GM23338 (cell line): ENCODE measurements around the gene ZYG11A. TPM values are rescaled to one million over a fixed set of nuclear protein-coding genes. Genes with fewer than 3 reads are reported as not detected.

Source experiments
- ATAC-seq: fragments of 200-7000 bp; cut with Tn5 transposase; 3 replicates; pipeline ENCODE4 v1.9.1; 2020
- DNase-seq: peaks from one replicate; pipeline ENCODE4 v3.0.0-alpha.2; 2015; ENCODE audit warnings: low spot score
- H2AFZ ChIP-seq: fragments of 200-600 bp; sonication (generic); 2 replicates; pipeline ENCODE4 v1.8.0; 2016; ENCODE audit warnings: antibody characterized with exemption, mild to moderate bottlenecking, moderate library complexity
- H3F3A ChIP-seq: fragments of 200-600 bp; sonication (generic); replicated peaks from 2 replicates; pipeline ENCODE4 v1.8.0; 2017; ENCODE audit warnings: antibody characterized with exemption, mixed run types, low read depth
- H3K27ac ChIP-seq: fragments of 200-600 bp; sonication (generic); 2 replicates; pipeline ENCODE4 v1.6.1; 2016; ENCODE audit warnings: low read depth
- H3K27me3 ChIP-seq: fragments of 200-600 bp; sonication (generic); 2 replicates; pipeline ENCODE4 v1.8.0; 2016; ENCODE audit warnings: mild to moderate bottlenecking, mixed run types, moderate library complexity; ENCODE audit not compliant: insufficient read depth
- H3K36me3 ChIP-seq: fragments of 200-600 bp; sonication (generic); 2 replicates; pipeline ENCODE4 v1.8.0; 2016; ENCODE audit warnings: mild to moderate bottlenecking; ENCODE audit not compliant: insufficient read depth
- H3K4me1 ChIP-seq: fragments of 200-600 bp; sonication (generic); 2 replicates; pipeline ENCODE4 v1.8.0; 2016; ENCODE audit warnings: mild to moderate bottlenecking, moderate library complexity; ENCODE audit not compliant: insufficient read depth
- H3K4me2 ChIP-seq: fragments of 200-600 bp; sonication (generic); 2 replicates; pipeline ENCODE4 v1.7.1; 2017; ENCODE audit warnings: mixed run types
- H3K4me3 ChIP-seq: fragments of 200-600 bp; sonication (generic); 2 replicates; pipeline ENCODE4 v1.6.1; 2016; ENCODE audit warnings: mixed run types
- H3K79me2 ChIP-seq: fragments of 200-600 bp; sonication (generic); replicated peaks from 2 replicates; pipeline ENCODE4 v1.8.0; 2017; ENCODE audit warnings: mild to moderate bottlenecking; ENCODE audit not compliant: insufficient read depth
- H3K9me2 ChIP-seq: fragments of 200-600 bp; sonication (generic); 2 replicates; pipeline ENCODE4 v1.8.0; 2017; ENCODE audit not compliant: insufficient read depth
- H4K20me1 ChIP-seq: fragments of 200-600 bp; sonication (generic); replicated peaks from 2 replicates; pipeline ENCODE4 v1.8.0; 2017; ENCODE audit warnings: mild to moderate bottlenecking; ENCODE audit not compliant: insufficient read depth
- H3K27ac Mint-ChIP-seq: 2 replicates; pipeline ENCODE4 v1.8.0; 2020; ENCODE audit warnings: inconsistent platforms, mild to moderate bottlenecking, moderate library complexity, mixed read lengths
- H3K27me3 Mint-ChIP-seq: 3 replicates; pipeline ENCODE4 v1.8.0; 2022; ENCODE audit warnings: low read depth, mild to moderate bottlenecking, moderate library complexity, mixed read lengths, inconsistent platforms; ENCODE audit not compliant: insufficient read depth, poor library complexity
- H3K36me3 Mint-ChIP-seq: 3 replicates; pipeline ENCODE4 v1.8.0; 2021; ENCODE audit warnings: low read depth, mild to moderate bottlenecking, inconsistent platforms, moderate library complexity, mixed read lengths
- H3K4me1 Mint-ChIP-seq: 3 replicates; pipeline ENCODE4 v1.8.0; 2020; ENCODE audit warnings: mild to moderate bottlenecking, inconsistent platforms, mixed read lengths
- H3K4me3 Mint-ChIP-seq: 3 replicates; pipeline ENCODE4 v1.8.0; 2021; ENCODE audit warnings: moderate library complexity, mild to moderate bottlenecking, inconsistent platforms, mixed read lengths
- H3K9me3 Mint-ChIP-seq: 3 replicates; pipeline ENCODE4 v1.8.0; 2020; ENCODE audit warnings: moderate library complexity, mild to moderate bottlenecking, inconsistent platforms, mixed read lengths
- CREB1 ChIP-seq: fragments of 250-450 bp; sonication (Bioruptor Pico); IDR thresholded peaks from 2 replicates; pipeline ENCODE4 v1.5.0; 2020; ENCODE audit warnings: low read depth, mild to moderate bottlenecking, moderate library complexity
- CTCF ChIP-seq, 2 experiments: fragments of 200-600 bp in 1 of 2; sonication (generic) in 1 of 2; conservative IDR thresholded peaks; 2 replicates each; pipeline versions ENCODE4 v1.5.1 to v1.6.1; 2016 to 2017; ENCODE audit warnings: antibody characterized with exemption in 2 of 2, low read depth in 2 of 2, mild to moderate bottlenecking in 2 of 2, moderate library complexity in 1 of 2
- EZH2 ChIP-seq: fragments of 200-600 bp; sonication (generic); IDR thresholded peaks from one replicate; pipeline ENCODE4 v1.8.0; 2017; ENCODE audit warnings: antibody characterized with exemption, mild to moderate bottlenecking, low read depth; ENCODE audit not compliant: unreplicated experiment
- NANOG ChIP-seq: IDR thresholded peaks from 2 replicates; pipeline ENCODE4 v1.6.1; 2016; ENCODE audit warnings: antibody characterized with exemption, borderline replicate concordance
- POLR2AphosphoS5 ChIP-seq: IDR thresholded peaks from 2 replicates; pipeline ENCODE4 v1.6.1; 2016; ENCODE audit warnings: antibody characterized with exemption, low read depth
- ZNF114 ChIP-seq: fragments of 250-450 bp; sonication (Bioruptor Pico); IDR thresholded peaks from 2 replicates; pipeline ENCODE4 v1.5.0; 2020; ENCODE audit warnings: mild to moderate bottlenecking, moderate library complexity
- polyA plus RNA-seq: library from polyadenylated mRNA; unstranded; fragments of >200 nt; fragmentation: Nextera tagmentation; extraction: Ambion mirVana; gene quantifications from 2 replicates; pipeline ENCODE4 v1.2.1, GENCODE V29; 2016
- total RNA-seq: library from RNA; depleted of rRNA; stranded (reverse); fragments of >200 nt; shearing (Covaris generic); gene quantifications from 2 replicates; pipeline ENCODE4 v1.2.3, GENCODE V29; 2014
- TF ChIP-seq, protein P1 (sequence below): fragments of 250-450 bp; sonication (Bioruptor Pico); IDR thresholded peaks from 2 replicates; pipeline ENCODE4 v1.5.0; 2020; ENCODE audit warnings: mild to moderate bottlenecking, moderate library complexity

ZYG11A gene
- total and polyA plus RNA-seq, 2 experiments from 2014 or later, result 1.3 to 4.8 TPM

DNA sequence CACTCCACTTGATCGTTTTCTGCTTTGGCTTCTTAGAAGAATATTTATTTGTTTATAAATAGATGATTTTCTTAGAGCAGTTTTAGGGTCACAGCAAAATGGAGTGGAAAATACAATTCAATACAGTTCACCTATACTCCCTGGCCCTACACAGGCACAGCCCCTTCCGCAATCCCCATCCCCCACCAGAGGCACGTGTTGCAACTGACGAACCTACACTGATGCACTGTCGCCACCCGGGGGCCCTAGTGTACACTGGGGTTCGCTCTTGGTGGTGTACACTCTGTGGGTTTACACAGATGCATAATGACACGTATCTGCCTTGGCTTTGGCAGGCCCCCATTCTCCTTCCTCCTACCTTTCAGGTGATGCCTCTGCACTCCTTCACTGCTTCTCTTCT, 71.0 kb downstream of the ZYG11A start:
- no peaks in the 10 kb centered on the region for H3K9me2 ChIP-seq
- H4K20me1 ChIP-seq, result no peaks in the 10 kb centered on the region
- H3K27me3 ChIP-seq, result no peaks in the 10 kb centered on the region
- H3K4me3 ChIP-seq, result no peak overlapping the region
- peak; percentile 53 to 85 for TF ChIP-seq CTCF (conservative IDR thresholded peaks at IDR 0.05; ENCODE audit: low read depth in 2 of 2)
- no peak for TF ChIP-seq POLR2AphosphoS5
- peak overlapping the region; percentile 34; the same call in 1 of the 2 replicates for H2AFZ ChIP-seq
- H3K36me3 ChIP-seq, result no peaks in the 10 kb centered on the region
- ATAC-seq (peak; percentile 93), DNase-seq (peak; percentile 80)
- Mint-ChIP-seq H3K27me3 (no peaks in the 10 kb centered on the region), H3K27ac (no peak overlapping the region), H3K4me3 (no peak overlapping the region), H3K36me3 (no peaks in the 10 kb centered on the region), H3K9me3 (no peaks in the 10 kb centered on the region), H3K4me1 (no peaks in the 10 kb centered on the region; the same call in 1 of the 3 replicates)
- H3K79me2 ChIP-seq, result no peaks in the 10 kb centered on the region
- H3K27ac ChIP-seq, result no peak overlapping the region
- H3K4me1 ChIP-seq, result peaks cover 14% of the 10 kb centered on the region
- H3F3A ChIP-seq, result no peaks in the 10 kb centered on the region
- H3K4me2 ChIP-seq, result no peak overlapping the region

GRCh38 chr1:52914463-52914862, 71.9 kb downstream of the ZYG11A start:
- Histone ChIP-seq H3K27me3 (no peaks in the 10 kb centered on the region), H3K79me2 (no peaks in the 10 kb centered on the region), H3K27ac (no peak overlapping the region), H3K4me3 (no peak overlapping the region), H3K4me1 (peaks cover 14% of the 10 kb centered on the region), H3K9me2 (no peaks in the 10 kb centered on the region), H2AFZ (no peak overlapping the region), H4K20me1 (no peaks in the 10 kb centered on the region), H3K4me2 (no peak overlapping the region), H3K36me3 (no peaks in the 10 kb centered on the region), H3F3A (no peaks in the 10 kb centered on the region)
- Mint-ChIP-seq H3K9me3 (peaks cover 6% of the 10 kb centered on the region; the same call in 2 of the 3 replicates), H3K4me3 (no peak overlapping the region), H3K36me3 (peaks cover 5% of the 10 kb centered on the region; the same call in 1 of the 3 replicates), H3K27ac (no peak overlapping the region), H3K4me1 (no peaks in the 10 kb centered on the region; the same call in 1 of the 3 replicates), H3K27me3 (peaks cover 2% of the 10 kb centered on the region)
- ATAC-seq, result no peak
- DNase-seq, result no peak
- TF ChIP-seq EZH2, result no peak
- no peak for TF ChIP-seq NANOG
- no peak for TF ChIP-seq CREB1
- no peak for TF ChIP-seq CTCF (conservative IDR thresholded peaks at IDR 0.05; ENCODE audit: low read depth in 2 of 2)
- TF ChIP-seq, protein P1, sequence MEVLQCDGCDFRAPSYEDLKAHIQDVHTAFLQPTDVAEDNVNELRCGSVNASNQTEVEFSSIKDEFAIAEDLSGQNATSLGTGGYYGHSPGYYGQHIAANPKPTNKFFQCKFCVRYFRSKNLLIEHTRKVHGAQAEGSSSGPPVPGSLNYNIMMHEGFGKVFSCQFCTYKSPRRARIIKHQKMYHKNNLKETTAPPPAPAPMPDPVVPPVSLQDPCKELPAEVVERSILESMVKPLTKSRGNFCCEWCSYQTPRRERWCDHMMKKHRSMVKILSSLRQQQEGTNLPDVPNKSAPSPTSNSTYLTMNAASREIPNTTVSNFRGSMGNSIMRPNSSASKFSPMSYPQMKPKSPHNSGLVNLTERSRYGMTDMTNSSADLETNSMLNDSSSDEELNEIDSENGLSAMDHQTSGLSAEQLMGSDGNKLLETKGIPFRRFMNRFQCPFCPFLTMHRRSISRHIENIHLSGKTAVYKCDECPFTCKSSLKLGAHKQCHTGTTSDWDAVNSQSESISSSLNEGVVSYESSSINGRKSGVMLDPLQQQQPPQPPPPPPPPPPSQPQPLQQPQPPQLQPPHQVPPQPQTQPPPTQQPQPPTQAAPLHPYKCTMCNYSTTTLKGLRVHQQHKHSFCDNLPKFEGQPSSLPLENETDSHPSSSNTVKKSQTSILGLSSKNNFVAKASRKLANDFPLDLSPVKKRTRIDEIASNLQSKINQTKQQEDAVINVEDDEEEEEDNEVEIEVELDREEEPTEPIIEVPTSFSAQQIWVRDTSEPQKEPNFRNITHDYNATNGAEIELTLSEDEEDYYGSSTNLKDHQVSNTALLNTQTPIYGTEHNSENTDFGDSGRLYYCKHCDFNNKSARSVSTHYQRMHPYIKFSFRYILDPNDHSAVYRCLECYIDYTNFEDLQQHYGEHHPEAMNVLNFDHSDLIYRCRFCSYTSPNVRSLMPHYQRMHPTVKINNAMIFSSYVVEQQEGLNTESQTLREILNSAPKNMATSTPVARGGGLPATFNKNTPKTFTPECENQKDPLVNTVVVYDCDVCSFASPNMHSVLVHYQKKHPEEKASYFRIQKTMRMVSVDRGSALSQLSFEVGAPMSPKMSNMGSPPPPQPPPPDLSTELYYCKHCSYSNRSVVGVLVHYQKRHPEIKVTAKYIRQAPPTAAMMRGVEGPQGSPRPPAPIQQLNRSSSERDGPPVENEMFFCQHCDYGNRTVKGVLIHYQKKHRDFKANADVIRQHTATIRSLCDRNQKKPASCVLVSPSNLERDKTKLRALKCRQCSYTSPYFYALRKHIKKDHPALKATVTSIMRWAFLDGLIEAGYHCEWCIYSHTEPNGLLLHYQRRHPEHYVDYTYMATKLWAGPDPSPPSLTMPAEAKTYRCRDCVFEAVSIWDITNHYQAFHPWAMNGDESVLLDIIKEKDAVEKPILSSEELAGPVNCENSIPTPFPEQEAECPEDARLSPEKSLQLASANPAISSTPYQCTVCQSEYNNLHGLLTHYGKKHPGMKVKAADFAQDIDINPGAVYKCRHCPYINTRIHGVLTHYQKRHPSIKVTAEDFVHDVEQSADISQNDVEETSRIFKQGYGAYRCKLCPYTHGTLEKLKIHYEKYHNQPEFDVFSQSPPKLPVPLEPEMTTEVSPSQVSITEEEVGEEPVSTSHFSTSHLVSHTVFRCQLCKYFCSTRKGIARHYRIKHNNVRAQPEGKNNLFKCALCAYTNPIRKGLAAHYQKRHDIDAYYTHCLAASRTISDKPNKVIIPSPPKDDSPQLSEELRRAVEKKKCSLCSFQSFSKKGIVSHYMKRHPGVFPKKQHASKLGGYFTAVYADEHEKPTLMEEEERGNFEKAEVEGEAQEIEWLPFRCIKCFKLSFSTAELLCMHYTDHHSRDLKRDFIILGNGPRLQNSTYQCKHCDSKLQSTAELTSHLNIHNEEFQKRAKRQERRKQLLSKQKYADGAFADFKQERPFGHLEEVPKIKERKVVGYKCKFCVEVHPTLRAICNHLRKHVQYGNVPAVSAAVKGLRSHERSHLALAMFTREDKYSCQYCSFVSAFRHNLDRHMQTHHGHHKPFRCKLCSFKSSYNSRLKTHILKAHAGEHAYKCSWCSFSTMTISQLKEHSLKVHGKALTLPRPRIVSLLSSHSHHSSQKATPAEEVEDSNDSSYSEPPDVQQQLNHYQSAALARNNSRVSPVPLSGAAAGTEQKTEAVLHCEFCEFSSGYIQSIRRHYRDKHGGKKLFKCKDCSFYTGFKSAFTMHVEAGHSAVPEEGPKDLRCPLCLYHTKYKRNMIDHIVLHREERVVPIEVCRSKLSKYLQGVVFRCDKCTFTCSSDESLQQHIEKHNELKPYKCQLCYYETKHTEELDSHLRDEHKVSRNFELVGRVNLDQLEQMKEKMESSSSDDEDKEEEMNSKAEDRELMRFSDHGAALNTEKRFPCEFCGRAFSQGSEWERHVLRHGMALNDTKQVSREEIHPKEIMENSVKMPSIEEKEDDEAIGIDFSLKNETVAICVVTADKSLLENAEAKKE (CRISPR knock-in tag), result no peak
- TF ChIP-seq ZNF114 (CRISPR knock-in tag), result no peak
